Spleen (tissue), 11 donors: ENCODE results near the gene PADI2. TPM values are rescaled to one million over a fixed set of nuclear protein-coding genes. Genes with fewer than 3 reads are reported as not detected.

Experiments used
- DNase-seq: peaks from one replicate; pipeline ENCODE4 v3.0.0-alpha.2; 2020
- H3K27ac ChIP-seq, 8 donors: fragments of 200-600 bp; sonication (generic) in 7 of 8; 1 replicate in 4 of 8; 2 replicates in 4 of 8; pipeline versions ENCODE4 v1.5.0 to v1.8.0; 2016 to 2021; ENCODE audit warnings: inconsistent platforms in 4 of 8, mild to moderate bottlenecking in 4 of 8, moderate library complexity in 1 of 8
- H3K27me3 ChIP-seq, 7 donors: fragments of 200-600 bp; sonication (generic) in 6 of 7; replicated peaks in 1 of 7; 1 replicate in 4 of 7; 2 replicates in 3 of 7; pipeline versions ENCODE4 v1.5.0 to v1.8.0; 2016 to 2021; ENCODE audit warnings: inconsistent platforms in 3 of 7, mild to moderate bottlenecking in 1 of 7
- H3K36me3 ChIP-seq, 6 donors: fragments of 200-600 bp; sonication (generic) in 5 of 6; 1 replicate in 4 of 6; 2 replicates in 2 of 6; pipeline versions ENCODE4 v1.5.0 to v1.8.0; 2016 to 2021; ENCODE audit warnings: inconsistent platforms in 2 of 6
- H3K4me1 ChIP-seq, 6 donors: fragments of 200-600 bp; sonication (generic) in 5 of 6; 1 replicate in 3 of 6; 2 replicates in 3 of 6; pipeline versions ENCODE4 v1.5.0 to v1.8.0; 2016 to 2021; ENCODE audit warnings: inconsistent platforms in 3 of 6
- H3K4me3 ChIP-seq, 8 donors: fragments of 200-600 bp; sonication (generic) in 7 of 8; 1 replicate in 4 of 8; 2 replicates in 4 of 8; pipeline versions ENCODE4 v1.5.0 to v1.8.0; 2016 to 2021; ENCODE audit warnings: inconsistent platforms in 4 of 8, mild to moderate bottlenecking in 4 of 8, moderate library complexity in 2 of 8
- H3K9me3 ChIP-seq, 8 donors: fragments of 200-600 bp; sonication (generic) in 7 of 8; 1 replicate in 4 of 8; 2 replicates in 4 of 8; pipeline versions ENCODE4 v1.5.0 to v1.8.0; 2016 to 2021; ENCODE audit warnings: inconsistent platforms in 4 of 8
- CTCF ChIP-seq, 11 experiments: fragments of 200-600 bp in 7 of 11; fragments of 450-650 bp in 4 of 11; sonication (generic) in 4 of 11; IDR thresholded peaks in 8 of 11; conservative IDR thresholded peaks in 3 of 11; 1 replicate in 7 of 11; 2 replicates in 4 of 11; pipeline versions ENCODE4 v1.4.0 to v1.8.0; 2016 to 2021; ENCODE audit warnings: antibody characterized with exemption in 11 of 11, inconsistent platforms in 4 of 11, mild to moderate bottlenecking in 1 of 11
- POLR2A ChIP-seq, 3 donors: fragments of 450-650 bp; IDR thresholded peaks; one replicate each; pipeline ENCODE4 v1.5.1; 2017; ENCODE audit warnings: antibody characterized with exemption in 3 of 3, mild to moderate bottlenecking in 1 of 3
- POLR2AphosphoS5 ChIP-seq, 3 donors: sonication (generic); formaldehyde crosslinking; IDR thresholded peaks; one replicate each; pipeline ENCODE4 v1.5.1; 2017; ENCODE audit warnings: antibody characterized with exemption in 3 of 3
- WGBS, 5 donors: extraction: QIAGEN DNeasy Blood & Tissue Kit in 3 of 5; methylation state at CpG; one replicate each; pipeline versions ENCODE4 v1.1.5 to v1.1.7; 2013 to 2018; 5-methylcytosine and 5-hydroxymethylcytosine counted together
- intact Hi-C: fragments of 100-400 bp; cut with DNase I; formaldehyde crosslinking; loops from one replicate; pipeline ENCODE4 v1.15.0; 2023; ENCODE audit warnings: low total_unique reads
- polyA plus RNA-seq, 3 donors: library from polyadenylated mRNA; stranded (reverse); fragments of 200-250 nt; gene quantifications; one replicate each; pipeline ENCODE4 v1.2.1, GENCODE V29; 2013
- total RNA-seq, 7 donors: library from RNA; depleted of rRNA in 3 of 7; stranded (reverse); fragments of >200 nt in 3 of 7; fragmentation: NEBNext Ultra II Directional in 4 of 7; extraction: Animal tissue kit (Norgen Biotek cat#: 25700) in 4 of 7; gene quantifications; one replicate each; pipeline versions ENCODE4 v1.1.0 to v1.2.1, GENCODE V29; 2016 to 2021
- donor health status: healthy with polysubstance abuse.
- donor health status: DM: no; HTN: no; CAD: no; lungs with moderate emphysema.
- donor health status: DM: no; HTN: no; CAD: no.
- donor health status: Bipolar disorder and iron deficiency.
- donor health status: healthy.
- donor health status: DM: no; HTN: no; CAD: no.
- donor health status: DM: yes; HTN: yes; CAD: no.

The PADI2 gene
- total and polyA plus RNA-seq, 10 donors, result 0.50 to 63.6 (median 18.6) TPM

- Histone ChIP-seq H3K4me3 (no peak overlapping the region), H3K36me3 (peaks cover 6 to 100% (median 97%) of the 10 kb centered on the region in 6 donors), H3K27ac (peak overlapping the region in 3 of 8 donors; percentile 5 to 56 (median 10)), H3K27me3 (no peaks in the 10 kb centered on the region), H3K9me3 (no peaks in the 10 kb centered on the region), H3K4me1 (peaks cover 0 to 43% (median 11%) of the 10 kb centered on the region in 6 donors)
- 65 to 90% (median 74%) methylated on average over 3 of the region's 3 CpGs for WGBS, 5 donors
- no peak for TF ChIP-seq POLR2AphosphoS5 (IDR thresholded peaks at IDR 0.05)
- no peak for TF ChIP-seq POLR2A (IDR thresholded peaks at IDR 0.05)
- TF ChIP-seq CTCF (IDR thresholded peaks at IDR 0.05 in 8 of 11, conservative IDR thresholded peaks at IDR 0.05 in 3 of 11), result no peak
- no peak for DNase-seq
- intact Hi-C loops, result no loop called here
Observed at GRCh38 chr1:17023573-17023972, 95.7 kb downstream of the PADI2 start.

- Histone ChIP-seq H3K27me3 (no peaks in the 10 kb centered on the region), H3K4me1 (peaks cover 0 to 46% (median 12%) of the 10 kb centered on the region in 6 donors), H3K27ac (peak overlapping the region in 4 of 8 donors; percentile 5 to 56 (median 10)), H3K9me3 (no peaks in the 10 kb centered on the region), H3K36me3 (peaks cover 6 to 100% (median 97%) of the 10 kb centered on the region in 6 donors), H3K4me3 (no peak overlapping the region)
- intact Hi-C loops, result no loop called here
- no peak for DNase-seq
- TF ChIP-seq CTCF (IDR thresholded peaks at IDR 0.05 in 8 of 11, conservative IDR thresholded peaks at IDR 0.05 in 3 of 11), result no peak
- no peak for TF ChIP-seq POLR2AphosphoS5 (IDR thresholded peaks at IDR 0.05)
- TF ChIP-seq POLR2A (IDR thresholded peaks at IDR 0.05), result no peak
- WGBS, 5 donors, result 37 to 56% (median 45%) methylated on average over 4 of the region's 4 CpGs
Observed at GRCh38 chr1:17023102-17023501, 96.1 kb downstream of the PADI2 start.

- peaks cover 0 to 95% (median 92%) of the 10 kb centered on the region in 6 donors for H3K36me3 ChIP-seq
- H3K4me3 ChIP-seq, result no peak overlapping the region
- 85 to 90% (median 89%) methylated on average over 10 of the region's 10 CpGs for WGBS, 5 donors
- TF ChIP-seq POLR2AphosphoS5 (IDR thresholded peaks at IDR 0.05) (no peak), CTCF (IDR thresholded peaks at IDR 0.05 in 8 of 11, conservative IDR thresholded peaks at IDR 0.05 in 3 of 11) (no peak), POLR2A (IDR thresholded peaks at IDR 0.05) (no peak)
- H3K27me3 ChIP-seq, result no peaks in the 10 kb centered on the region
- H3K4me1 ChIP-seq, result peaks cover 0 to 41% (median 10%) of the 10 kb centered on the region in 6 donors
- no peak overlapping the region for H3K27ac ChIP-seq
- no peaks in the 10 kb centered on the region for H3K9me3 ChIP-seq
- intact Hi-C loops, result no loop called here
- DNase-seq, result no peak
Observed at GRCh38 chr1:17021896-17022295, 97.4 kb downstream of the PADI2 start.

DNA sequence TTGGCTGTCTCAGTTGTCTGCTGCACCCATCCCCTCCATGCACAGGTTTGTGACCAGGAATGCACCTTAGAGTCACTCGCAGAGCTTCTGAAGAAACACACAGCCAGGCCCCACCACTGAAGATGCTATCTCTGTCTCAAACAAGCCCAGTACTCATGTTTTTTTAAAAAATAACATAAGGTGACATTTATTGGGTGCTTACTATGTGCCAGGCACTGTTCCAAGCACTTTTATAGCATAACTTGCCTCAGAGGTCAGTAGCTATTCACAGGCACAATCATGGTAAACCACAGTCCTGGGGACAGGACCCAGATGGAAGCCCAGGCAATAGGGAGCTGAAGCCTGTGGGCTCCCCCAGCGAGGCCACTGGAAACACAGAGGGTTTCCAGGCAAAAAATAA is 98.7 kb downstream of the PADI2 start:
- Histone ChIP-seq H3K9me3 (no peaks in the 10 kb centered on the region), H3K27me3 (no peaks in the 10 kb centered on the region), H3K4me1 (peaks cover 0 to 51% (median 14%) of the 10 kb centered on the region in 6 donors), H3K4me3 (no peak overlapping the region), H3K27ac (no peak overlapping the region), H3K36me3 (peaks cover 0 to 81% (median 78%) of the 10 kb centered on the region in 6 donors)
- no peak for DNase-seq
- 93 to 100% (median 96%) methylated on average over 2 of the region's 2 CpGs for WGBS, 5 donors
- intact Hi-C loops, result no loop called here
- TF ChIP-seq POLR2A (IDR thresholded peaks at IDR 0.05), result no peak
- TF ChIP-seq CTCF (IDR thresholded peaks at IDR 0.05 in 8 of 11, conservative IDR thresholded peaks at IDR 0.05 in 3 of 11), result no peak
- TF ChIP-seq POLR2AphosphoS5 (IDR thresholded peaks at IDR 0.05), result no peak
